ENCODE data around the gene HRH2. TPM values are rescaled to one million over a fixed set of nuclear protein-coding genes. Genes with fewer than 3 reads are reported as not detected.

HRH2 gene
- total and polyA plus RNA-seq, 2 experiments from 2014 or later, result not detected

- DNase-seq, result no peak
- TF ChIP-seq EZH2 (IDR thresholded peaks at IDR 0.05; ENCODE audit: insufficient read depth, poor library complexity, severe bottlenecking) (no peak), EZH2phosphoT487 (IDR thresholded peaks at IDR 0.05; ENCODE audit: insufficient read depth, low read depth) (no peak)
- H3K79me2 ChIP-seq (ENCODE audit: insufficient read depth), result no peaks in the 10 kb centered on the region
- H3K27ac ChIP-seq, result no peak overlapping the region
- no peaks in the 10 kb centered on the region for H3K4me1 ChIP-seq (ENCODE audit: insufficient read depth)
- H3K9ac ChIP-seq, result no peak overlapping the region
- H3K9me3 ChIP-seq (ENCODE audit: low read depth), result no peaks in the 10 kb centered on the region
- H4K20me1 ChIP-seq (ENCODE audit: insufficient read depth), result no peaks in the 10 kb centered on the region
- H3F3A ChIP-seq (ENCODE audit: insufficient read depth), result no peaks in the 10 kb centered on the region
- H2AFZ ChIP-seq, result no peak overlapping the region
- H3K9me2 ChIP-seq (ENCODE audit: insufficient read depth), result no peaks in the 10 kb centered on the region
- peaks cover 4% of the 10 kb centered on the region; the same call in 1 of the 2 replicates for H3K27me3 ChIP-seq (replicated peaks; ENCODE audit: insufficient read depth)
- no peak overlapping the region for H3K4me3 ChIP-seq
- H3K36me3 ChIP-seq (ENCODE audit: low read depth), result no peaks in the 10 kb centered on the region
- WGBS, 2 experiments (ENCODE audit: low coverage in 1 of 2, low lambda C conversion rate in 2 of 2, missing lambda C conversion rate in 2 of 2), result 1 to 3% methylated on average over 15 of the region's 15 CpGs
- H3K4me2 ChIP-seq (ENCODE audit: unreplicated experiment), result no peak overlapping the region
- in situ Hi-C loops (cut with MboI), result loop anchor here (25.0 kb wide), 1 partner anchor 613 kb away; no protein-coding TSS in a partner anchor
Observed at GRCh38 chr5:175724314-175725275, 66.7 kb downstream of the HRH2 start.

GRCh38 chr5:175728316-175728715 is 70.4 kb downstream of the HRH2 start:
- Histone ChIP-seq H3K9me2 (ENCODE audit: insufficient read depth) (no peaks in the 10 kb centered on the region), H3K4me3 (no peak overlapping the region), H3K27me3 (replicated peaks; ENCODE audit: insufficient read depth) (peaks cover 4% of the 10 kb centered on the region; the same call in 1 of the 2 replicates), H3K27ac (no peak overlapping the region), H3F3A (ENCODE audit: insufficient read depth) (no peaks in the 10 kb centered on the region), H3K36me3 (ENCODE audit: low read depth) (no peaks in the 10 kb centered on the region), H3K4me1 (ENCODE audit: insufficient read depth) (no peaks in the 10 kb centered on the region), H2AFZ (no peak overlapping the region), H4K20me1 (ENCODE audit: insufficient read depth) (no peaks in the 10 kb centered on the region), H3K79me2 (ENCODE audit: insufficient read depth) (no peaks in the 10 kb centered on the region), H3K4me2 (ENCODE audit: unreplicated experiment) (no peak overlapping the region), H3K9ac (no peak overlapping the region), H3K9me3 (ENCODE audit: low read depth) (no peaks in the 10 kb centered on the region)
- in situ Hi-C loops (cut with MboI), result loop anchor here (25.0 kb wide), 1 partner anchor 609 kb away; no protein-coding TSS in a partner anchor
- WGBS, 2 experiments (ENCODE audit: low coverage in 1 of 2, low lambda C conversion rate in 2 of 2, missing lambda C conversion rate in 2 of 2), result 1 to 2% methylated on average over 12 of the region's 12 CpGs
- TF ChIP-seq EZH2 (IDR thresholded peaks at IDR 0.05; ENCODE audit: insufficient read depth, poor library complexity, severe bottlenecking), result no peak
- TF ChIP-seq EZH2phosphoT487 (IDR thresholded peaks at IDR 0.05; ENCODE audit: insufficient read depth, low read depth), result no peak
- peak; percentile 10 for DNase-seq

GRCh38 chr5:175728885-175729828 is 71.3 kb downstream of the HRH2 start:
- Histone ChIP-seq H3K4me1 (ENCODE audit: insufficient read depth) (no peaks in the 10 kb centered on the region), H4K20me1 (ENCODE audit: insufficient read depth) (no peaks in the 10 kb centered on the region), H3F3A (ENCODE audit: insufficient read depth) (no peaks in the 10 kb centered on the region), H3K4me3 (no peak overlapping the region), H3K9ac (no peak overlapping the region), H3K36me3 (ENCODE audit: low read depth) (no peaks in the 10 kb centered on the region), H3K9me3 (ENCODE audit: low read depth) (no peaks in the 10 kb centered on the region), H3K9me2 (ENCODE audit: insufficient read depth) (no peaks in the 10 kb centered on the region), H3K27me3 (replicated peaks; ENCODE audit: insufficient read depth) (peaks cover 4% of the 10 kb centered on the region; the same call in 1 of the 2 replicates), H3K79me2 (ENCODE audit: insufficient read depth) (no peaks in the 10 kb centered on the region), H3K27ac (no peak overlapping the region), H3K4me2 (ENCODE audit: unreplicated experiment) (no peak overlapping the region), H2AFZ (no peak overlapping the region)
- in situ Hi-C loops (cut with MboI), result loop anchor here (25.0 kb wide), 1 partner anchor 608 kb away; no protein-coding TSS in a partner anchor
- WGBS, 2 experiments (ENCODE audit: low coverage in 1 of 2, low lambda C conversion rate in 2 of 2, missing lambda C conversion rate in 2 of 2), result 5 to 6% methylated on average over 33 of the region's 33 CpGs
- no peak for TF ChIP-seq EZH2phosphoT487 (IDR thresholded peaks at IDR 0.05; ENCODE audit: insufficient read depth, low read depth)
- no peak for TF ChIP-seq EZH2 (IDR thresholded peaks at IDR 0.05; ENCODE audit: insufficient read depth, poor library complexity, severe bottlenecking)
- peak; percentile 20 for DNase-seq

GRCh38 chr5:175729829-175730277 is 72.0 kb downstream of the HRH2 start:
- no peaks in the 10 kb centered on the region for H3K4me1 ChIP-seq (ENCODE audit: insufficient read depth)
- H3K36me3 ChIP-seq (ENCODE audit: low read depth), result no peaks in the 10 kb centered on the region
- H3K4me3 ChIP-seq, result no peak overlapping the region
- H3K9me3 ChIP-seq (ENCODE audit: low read depth), result no peaks in the 10 kb centered on the region
- peak; percentile 87 for DNase-seq
- peaks cover 4% of the 10 kb centered on the region; the same call in 1 of the 2 replicates for H3K27me3 ChIP-seq (replicated peaks; ENCODE audit: insufficient read depth)
- H4K20me1 ChIP-seq (ENCODE audit: insufficient read depth), result no peaks in the 10 kb centered on the region
- WGBS, 2 experiments (ENCODE audit: low coverage in 1 of 2, low lambda C conversion rate in 2 of 2, missing lambda C conversion rate in 2 of 2), result 0 to 1% methylated on average over 9 of the region's 9 CpGs
- H3K4me2 ChIP-seq (ENCODE audit: unreplicated experiment), result no peak overlapping the region
- H3F3A ChIP-seq (ENCODE audit: insufficient read depth), result no peaks in the 10 kb centered on the region
- H3K9me2 ChIP-seq (ENCODE audit: insufficient read depth), result no peaks in the 10 kb centered on the region
- H3K79me2 ChIP-seq (ENCODE audit: insufficient read depth), result no peaks in the 10 kb centered on the region
- H3K27ac ChIP-seq, result no peak overlapping the region
- no peak for TF ChIP-seq EZH2phosphoT487 (IDR thresholded peaks at IDR 0.05; ENCODE audit: insufficient read depth, low read depth)
- no peak for TF ChIP-seq EZH2 (IDR thresholded peaks at IDR 0.05; ENCODE audit: insufficient read depth, poor library complexity, severe bottlenecking)
- no peak overlapping the region for H2AFZ ChIP-seq
- H3K9ac ChIP-seq, result no peak overlapping the region
- in situ Hi-C loops (cut with MboI), result loop anchor here (25.0 kb wide), 1 partner anchor 607 kb away; no protein-coding TSS in a partner anchor
